ENCODE measurements around the gene RPS29.

The RPS29 gene

GRCh38 chr14:49585803-49586672, at the start of gene RPS29:
Gene RPS29, minus strand, starts transcription at chr14:49586380. Its CDS starts 34 bp downstream, at chr14:49586346.
- no peaks in the 10 kb centered on the region for H3K9me3 ChIP-seq (ENCODE audit: control insufficient read depth in 2 of 2, low read length in 2 of 2)
- peaks cover 8 to 14% of the 10 kb centered on the region in 2 donors for H3K36me3 ChIP-seq (ENCODE audit: control insufficient read depth in 2 of 2, insufficient read depth in 2 of 2, low read length in 2 of 2)
- H3K4me3 ChIP-seq (ENCODE audit: low read length in 2 of 2) = peak within 1 kb of the TSS; percentile 96 to 99
- peak within 1 kb of the TSS; percentile 93 to 98 for H3K9ac ChIP-seq (ENCODE audit: low read length in 2 of 2)
- H3K27me3 ChIP-seq (ENCODE audit: control insufficient read depth in 1 of 2, insufficient read depth in 2 of 2, low read length in 2 of 2) = no peaks in the 10 kb centered on the region
- peak within 1 kb of the TSS; percentile 88 for H3K27ac ChIP-seq (ENCODE audit: low read length)
- peaks cover 16% of the 10 kb centered on the region for H3K4me1 ChIP-seq (ENCODE audit: control insufficient read depth, insufficient read depth, low read length)

- Histone ChIP-seq H3K9ac (ENCODE audit: low read length in 2 of 2) (peak within 1 kb of the TSS; percentile 81 to 87), H3K36me3 (ENCODE audit: control insufficient read depth in 2 of 2, insufficient read depth in 2 of 2, low read length in 2 of 2) (no peaks in the 10 kb centered on the region), H3K27me3 (ENCODE audit: control insufficient read depth in 1 of 2, insufficient read depth in 2 of 2, low read length in 2 of 2) (no peaks in the 10 kb centered on the region), H3K27ac (ENCODE audit: low read length) (peak within 1 kb of the TSS; percentile 91), H3K9me3 (ENCODE audit: control insufficient read depth in 2 of 2, low read length in 2 of 2) (no peaks in the 10 kb centered on the region), H3K4me3 (ENCODE audit: low read length in 2 of 2) (peak within 1 kb of the TSS; percentile 85 to 93), H3K4me1 (ENCODE audit: control insufficient read depth, insufficient read depth, low read length) (peaks cover 11% of the 10 kb centered on the region)
Measured at GRCh38 chr14:49634547-49635334, 48.6 kb upstream of the RPS29 start, which contains the start of gene DNAAF2. Gene DNAAF2, minus strand, starts transcription at chr14:49635244. Its CDS starts 95 bp downstream, at chr14:49635149.

- Histone ChIP-seq H3K4me1 (ENCODE audit: control insufficient read depth, insufficient read depth, low read length) (peaks cover 11% of the 10 kb centered on the region), H3K27ac (ENCODE audit: low read length) (peak overlapping the region; percentile 91), H3K4me3 (ENCODE audit: low read length in 2 of 2) (peak overlapping the region; percentile 85 to 93), H3K9me3 (ENCODE audit: control insufficient read depth in 2 of 2, low read length in 2 of 2) (no peaks in the 10 kb centered on the region), H3K9ac (ENCODE audit: low read length in 2 of 2) (peak overlapping the region; percentile 81 to 87), H3K27me3 (ENCODE audit: control insufficient read depth in 1 of 2, insufficient read depth in 2 of 2, low read length in 2 of 2) (no peaks in the 10 kb centered on the region), H3K36me3 (ENCODE audit: control insufficient read depth in 2 of 2, insufficient read depth in 2 of 2, low read length in 2 of 2) (no peaks in the 10 kb centered on the region)
Measured at GRCh38 chr14:49633640-49634546, 47.7 kb upstream of the RPS29 start.

DNA sequence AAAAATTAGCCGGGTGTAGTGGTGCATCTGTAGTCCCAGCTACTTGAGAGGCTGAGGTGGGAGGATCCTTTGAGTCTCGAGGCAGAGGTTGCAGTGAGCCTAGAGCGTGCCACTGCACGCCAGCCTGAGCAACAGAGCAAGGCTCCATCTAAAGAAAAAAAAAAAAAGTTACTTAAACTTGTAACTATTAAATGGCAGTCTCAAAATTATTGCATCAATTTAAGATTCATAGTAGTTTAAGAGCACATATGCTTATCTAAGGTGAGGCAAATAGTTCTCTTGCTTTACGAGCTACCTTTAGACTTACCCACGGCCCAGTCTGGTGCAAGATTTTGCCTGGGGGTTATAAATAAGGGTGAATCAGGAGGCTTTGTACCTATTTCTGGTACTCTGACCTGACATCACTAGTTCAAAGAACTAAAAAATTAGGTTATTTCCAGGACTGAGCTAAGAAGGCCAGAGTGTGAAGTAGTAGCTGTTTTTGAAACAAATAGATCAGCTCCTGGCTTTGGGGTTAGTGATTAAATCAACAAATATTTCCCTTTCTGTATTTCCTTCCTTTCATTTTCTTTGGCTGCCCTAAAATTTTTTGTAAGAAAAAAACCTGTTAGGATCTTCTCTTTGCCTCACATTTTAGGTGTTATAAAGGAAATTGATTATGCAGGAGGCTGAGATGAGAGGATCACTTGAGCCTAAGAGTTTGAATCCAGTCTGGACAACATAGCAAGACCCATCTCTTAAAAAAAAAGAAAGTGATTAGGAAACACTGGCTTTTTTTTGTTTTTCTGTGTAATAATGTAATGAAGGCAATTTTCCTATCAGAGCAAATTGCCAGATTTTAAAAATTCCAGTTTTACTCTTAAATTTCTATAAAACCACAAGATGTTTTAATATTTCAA, 38.0 kb upstream of the RPS29 start:
- no peaks in the 10 kb centered on the region for H3K36me3 ChIP-seq (ENCODE audit: control insufficient read depth in 2 of 2, insufficient read depth in 2 of 2, low read length in 2 of 2)
- no peaks in the 10 kb centered on the region for H3K27me3 ChIP-seq (ENCODE audit: control insufficient read depth in 1 of 2, insufficient read depth in 2 of 2, low read length in 2 of 2)
- peaks cover 23% of the 10 kb centered on the region for H3K4me1 ChIP-seq (ENCODE audit: control insufficient read depth, insufficient read depth, low read length)
- H3K9ac ChIP-seq (ENCODE audit: low read length in 2 of 2) = no peak overlapping the region
- H3K4me3 ChIP-seq (ENCODE audit: low read length in 2 of 2) = no peak overlapping the region
- no peak overlapping the region for H3K27ac ChIP-seq (ENCODE audit: low read length)
- H3K9me3 ChIP-seq (ENCODE audit: control insufficient read depth in 2 of 2, low read length in 2 of 2) = no peaks in the 10 kb centered on the region

- Histone ChIP-seq H3K36me3 (ENCODE audit: control insufficient read depth in 2 of 2, insufficient read depth in 2 of 2, low read length in 2 of 2) (peaks cover 1 to 3% of the 10 kb centered on the region in 2 donors), H3K4me1 (ENCODE audit: control insufficient read depth, insufficient read depth, low read length) (peaks cover 24% of the 10 kb centered on the region), H3K9me3 (ENCODE audit: control insufficient read depth in 2 of 2, low read length in 2 of 2) (no peaks in the 10 kb centered on the region), H3K27me3 (ENCODE audit: control insufficient read depth in 1 of 2, insufficient read depth in 2 of 2, low read length in 2 of 2) (no peaks in the 10 kb centered on the region), H3K9ac (ENCODE audit: low read length in 2 of 2) (no peak overlapping the region), H3K27ac (ENCODE audit: low read length) (no peak overlapping the region), H3K4me3 (ENCODE audit: low read length in 2 of 2) (no peak overlapping the region)
Measured at GRCh38 chr14:49623387-49623786, 37.2 kb upstream of the RPS29 start.

DNA sequence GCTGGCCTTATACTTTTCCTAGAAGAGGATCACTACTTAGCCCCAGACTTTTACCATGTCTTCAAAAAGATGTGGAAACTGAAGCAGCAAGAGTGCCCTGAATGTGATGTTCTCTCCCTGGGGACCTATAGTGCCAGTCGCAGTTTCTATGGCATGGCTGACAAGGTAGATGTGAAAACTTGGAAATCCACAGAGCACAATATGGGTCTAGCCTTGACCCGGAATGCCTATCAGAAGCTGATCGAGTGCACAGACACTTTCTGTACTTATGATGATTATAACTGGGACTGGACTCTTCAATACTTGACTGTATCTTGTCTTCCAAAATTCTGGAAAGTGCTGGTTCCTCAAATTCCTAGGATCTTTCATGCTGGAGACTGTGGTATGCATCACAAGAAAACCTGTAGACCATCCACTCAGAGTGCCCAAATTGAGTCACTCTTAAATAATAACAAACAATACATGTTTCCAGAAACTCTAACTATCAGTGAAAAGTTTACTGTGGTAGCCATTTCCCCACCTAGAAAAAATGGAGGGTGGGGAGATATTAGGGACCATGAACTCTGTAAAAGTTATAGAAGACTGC, 35.9 kb upstream of the RPS29 start:
- H3K27me3 ChIP-seq (ENCODE audit: control insufficient read depth in 1 of 2, insufficient read depth in 2 of 2, low read length in 2 of 2) = no peaks in the 10 kb centered on the region
- H3K27ac ChIP-seq (ENCODE audit: low read length) = no peak overlapping the region
- peak overlapping the region in 1 of 2 donors; percentile 89 for H3K9ac ChIP-seq (ENCODE audit: low read length in 2 of 2)
- H3K4me3 ChIP-seq (ENCODE audit: low read length in 2 of 2) = peak overlapping the region; percentile 88 to 94
- H3K9me3 ChIP-seq (ENCODE audit: control insufficient read depth in 2 of 2, low read length in 2 of 2) = no peaks in the 10 kb centered on the region
- peaks cover 8 to 9% of the 10 kb centered on the region in 2 donors for H3K36me3 ChIP-seq (ENCODE audit: control insufficient read depth in 2 of 2, insufficient read depth in 2 of 2, low read length in 2 of 2)
- peaks cover 24% of the 10 kb centered on the region for H3K4me1 ChIP-seq (ENCODE audit: control insufficient read depth, insufficient read depth, low read length)

DNA sequence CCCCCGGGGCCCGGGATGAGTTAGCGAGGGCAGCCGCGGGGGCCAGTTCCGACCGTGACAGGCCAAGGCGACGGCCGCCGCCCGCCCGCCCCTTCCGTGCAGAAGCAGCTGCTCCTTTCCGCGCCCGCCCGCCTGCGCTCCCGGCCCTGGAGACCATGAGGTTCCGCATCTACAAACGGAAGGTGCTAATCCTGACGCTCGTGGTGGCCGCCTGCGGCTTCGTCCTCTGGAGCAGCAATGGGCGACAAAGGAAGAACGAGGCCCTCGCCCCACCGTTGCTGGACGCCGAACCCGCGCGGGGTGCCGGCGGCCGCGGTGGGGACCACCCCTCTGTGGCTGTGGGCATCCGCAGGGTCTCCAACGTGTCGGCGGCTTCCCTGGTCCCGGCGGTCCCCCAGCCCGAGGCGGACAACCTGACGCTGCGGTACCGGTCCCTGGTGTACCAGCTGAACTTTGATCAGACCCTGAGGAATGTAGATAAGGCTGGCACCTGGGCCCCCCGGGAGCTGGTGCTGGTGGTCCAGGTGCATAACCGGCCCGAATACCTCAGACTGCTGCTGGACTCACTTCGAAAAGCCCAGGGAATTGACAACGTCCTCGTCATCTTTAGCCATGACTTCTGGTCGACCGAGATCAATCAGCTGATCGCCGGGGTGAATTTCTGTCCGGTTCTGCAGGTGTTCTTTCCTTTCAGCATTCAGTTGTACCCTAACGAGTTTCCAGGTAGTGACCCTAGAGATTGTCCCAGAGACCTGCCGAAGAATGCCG, 35.1 kb upstream of the RPS29 start:
- peak overlapping the region; percentile 88 to 94 for H3K4me3 ChIP-seq (ENCODE audit: low read length in 2 of 2)
- no peaks in the 10 kb centered on the region for H3K27me3 ChIP-seq (ENCODE audit: control insufficient read depth in 1 of 2, insufficient read depth in 2 of 2, low read length in 2 of 2)
- H3K27ac ChIP-seq (ENCODE audit: low read length) = peak overlapping the region; percentile 95
- peaks cover 24% of the 10 kb centered on the region for H3K4me1 ChIP-seq (ENCODE audit: control insufficient read depth, insufficient read depth, low read length)
- peaks cover 8 to 9% of the 10 kb centered on the region in 2 donors for H3K36me3 ChIP-seq (ENCODE audit: control insufficient read depth in 2 of 2, insufficient read depth in 2 of 2, low read length in 2 of 2)
- peak overlapping the region; percentile 89 to 95 for H3K9ac ChIP-seq (ENCODE audit: low read length in 2 of 2)
- no peaks in the 10 kb centered on the region for H3K9me3 ChIP-seq (ENCODE audit: control insufficient read depth in 2 of 2, low read length in 2 of 2)

DNA sequence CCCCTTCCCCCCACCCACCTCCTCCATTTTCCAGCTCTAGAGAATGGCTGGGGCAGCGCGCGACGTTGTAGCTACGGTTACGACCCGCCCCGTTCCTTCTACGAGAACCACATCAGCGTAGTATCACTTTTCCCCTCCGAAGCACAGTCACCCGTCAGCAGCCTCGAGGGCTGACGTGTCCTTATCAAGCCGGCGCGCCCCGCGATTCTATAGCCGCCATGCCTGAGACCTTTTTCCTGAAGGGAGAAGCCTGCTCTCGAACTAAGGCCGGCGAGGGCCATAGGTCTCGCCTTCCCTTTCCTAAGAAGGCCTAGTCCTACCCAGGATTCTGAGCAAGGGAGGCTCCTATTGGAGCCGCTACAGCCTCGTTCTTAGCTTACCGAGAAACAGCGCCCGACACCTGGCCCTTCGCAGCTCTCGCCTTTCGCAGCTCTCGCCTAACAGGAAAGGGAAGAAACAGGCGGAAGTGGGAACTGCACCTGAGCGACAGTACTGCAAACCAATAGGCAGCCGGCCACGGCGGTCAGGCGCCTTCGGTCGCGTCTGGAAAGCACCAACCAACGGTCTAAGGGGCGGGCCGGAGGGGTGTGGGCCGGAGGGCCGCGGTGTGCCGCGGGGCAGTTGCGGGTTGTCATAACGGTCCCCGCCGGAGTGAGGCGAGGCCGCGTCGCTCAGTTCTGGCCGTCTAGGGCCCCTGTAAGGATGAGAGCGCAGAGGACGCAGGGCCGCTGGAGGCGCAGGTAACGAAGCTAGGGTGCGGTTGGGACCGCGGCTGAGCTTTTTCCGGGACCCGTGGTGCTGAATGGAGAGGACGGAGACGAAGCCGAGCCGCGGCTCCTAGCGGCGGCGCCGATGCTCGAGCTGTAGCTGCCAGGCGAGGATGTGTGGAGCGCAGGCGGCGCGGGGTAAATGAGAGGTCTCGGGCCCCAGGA, 34.3 kb upstream of the RPS29 start, which contains the start of the genes MGAT2 and RPL36AL:
MGAT2 (plus strand) TSS at position 618 of the 932 bp plus-strand sequence. CDS start 470 bp downstream, outside the sequence.
RPL36AL (minus strand) TSS at position 445 of the 932 bp plus-strand sequence. CDS start 1,522 bp downstream, outside the sequence.
- Histone ChIP-seq H3K27ac (ENCODE audit: low read length) (peak within 1 kb of the TSS; percentile 95), H3K36me3 (ENCODE audit: control insufficient read depth in 2 of 2, insufficient read depth in 2 of 2, low read length in 2 of 2) (peaks cover 8 to 9% of the 10 kb centered on the region in 2 donors), H3K9ac (ENCODE audit: low read length in 2 of 2) (peak within 1 kb of the TSS; percentile 95 to 99), H3K9me3 (ENCODE audit: control insufficient read depth in 2 of 2, low read length in 2 of 2) (no peaks in the 10 kb centered on the region), H3K27me3 (ENCODE audit: control insufficient read depth in 1 of 2, insufficient read depth in 2 of 2, low read length in 2 of 2) (no peaks in the 10 kb centered on the region), H3K4me3 (ENCODE audit: low read length in 2 of 2) (peak within 1 kb of the TSS; percentile 88 to 94), H3K4me1 (ENCODE audit: control insufficient read depth, insufficient read depth, low read length) (peaks cover 24% of the 10 kb centered on the region)

All from stomach smooth muscle (tissue), 2 donors.